Prostate gland (tissue), 2 donors: Measurements from ENCODE around the gene EEF1B2. TPM values are rescaled to one million over a fixed set of nuclear protein-coding genes. Genes with fewer than 3 reads are reported as not detected.
"Not testable (repeated sequence)": the region's sequence is repeated elsewhere in the genome, so short reads cannot be mapped to it uniquely, and the experiment has no call there.

Source experiments
- DNase-seq: peaks from one replicate; pipeline ENCODE4 v3.0.0-alpha.2; 2019; ENCODE audit warnings: low spot score
- H3K27ac ChIP-seq, 2 donors: fragments of 200-600 bp; sonication (generic); 2 replicates each; pipeline ENCODE4 v1.5.1; 2017 to 2019
- H3K27me3 ChIP-seq: fragments of 200-600 bp; sonication (generic); replicated peaks from 2 replicates; pipeline ENCODE4 v1.5.1; 2019; ENCODE audit not compliant: insufficient read depth
- H3K36me3 ChIP-seq, 2 donors: fragments of 200-600 bp; sonication (generic); 1 replicate in 1 of 2; 2 replicates in 1 of 2; pipeline versions ENCODE4 v1.5.1 to v1.8.1; 2017 to 2019
- H3K4me1 ChIP-seq: fragments of 200-600 bp; sonication (generic); replicated peaks from 2 replicates; pipeline ENCODE4 v1.5.1; 2019
- H3K4me3 ChIP-seq, 2 donors: fragments of 200-600 bp; sonication (generic); 2 replicates each; pipeline ENCODE4 v1.5.1; 2017 to 2019
- H3K9me3 ChIP-seq: fragments of 200-600 bp; sonication (generic); 2 replicates; pipeline ENCODE4 v1.5.1; 2017
- CTCF ChIP-seq, 4 experiments: fragments of 200-600 bp in 2 of 4; fragments of 450-650 bp in 2 of 4; sonication (generic) in 2 of 4; IDR thresholded peaks; 1 replicate in 3 of 4; 2 replicates in 1 of 4; pipeline ENCODE4 v1.5.1; 2016 to 2019; ENCODE audit warnings: antibody characterized with exemption in 4 of 4, mild to moderate bottlenecking in 2 of 4, moderate library complexity in 2 of 4
- POLR2A ChIP-seq: fragments of 450-650 bp; IDR thresholded peaks from one replicate; pipeline ENCODE4 v1.6.1; 2016; ENCODE audit warnings: antibody characterized with exemption, mild to moderate bottlenecking
- POLR2AphosphoS5 ChIP-seq: sonication (generic); formaldehyde crosslinking; IDR thresholded peaks from one replicate; pipeline ENCODE4 v1.6.1; 2017; ENCODE audit warnings: antibody characterized with exemption
- WGBS: methylation state at CpG from one replicate; pipeline ENCODE4 v1.1.5; 2018; 5-methylcytosine and 5-hydroxymethylcytosine counted together
- intact Hi-C: fragments of 100-400 bp; cut with DNase I; formaldehyde crosslinking; loops from one replicate; pipeline ENCODE4 v1.14.2; 2022
- total RNA-seq, 2 donors: library from RNA; depleted of rRNA; stranded (reverse); fragments of >200 nt; gene quantifications; one replicate each; pipeline ENCODE4 v1.1.0, GENCODE V29; 2016

EEF1B2 gene
- total RNA-seq, 2 donors from 2014 or later = 305 to 491 TPM

DNA sequence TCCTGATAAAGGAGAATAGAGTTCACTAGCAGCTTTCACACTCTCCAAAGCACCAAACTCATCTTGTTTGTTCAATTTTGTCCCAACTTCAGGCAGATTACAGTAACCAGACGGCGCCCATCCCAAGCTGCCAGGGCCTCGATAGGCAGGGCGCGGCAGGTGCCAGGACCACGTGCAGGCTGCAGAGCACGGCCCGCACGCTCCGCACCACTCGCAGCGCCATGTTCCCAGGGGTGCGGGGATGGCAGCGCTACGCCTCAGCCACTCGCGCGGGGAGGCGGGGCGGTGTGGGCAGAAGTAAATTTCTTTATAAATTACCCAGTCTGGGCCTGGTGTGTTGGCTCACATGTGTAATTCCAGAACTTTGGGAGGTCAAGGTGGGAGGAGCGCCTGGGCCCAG, 43.4 kb upstream of the EEF1B2 start:
- intact Hi-C loops = no loop called here
- H3K9me3 ChIP-seq = no peaks in the 10 kb centered on the region
- no peak overlapping the region for H3K27ac ChIP-seq
- 91% methylated on average over 21 of the region's 21 CpGs for WGBS
- no peaks in the 10 kb centered on the region for H3K4me1 ChIP-seq
- H3K27me3 ChIP-seq = no peaks in the 10 kb centered on the region
- DNase-seq = no peak
- H3K36me3 ChIP-seq = no peaks in the 10 kb centered on the region
- no peak overlapping the region for H3K4me3 ChIP-seq
- TF ChIP-seq POLR2A (no peak), POLR2AphosphoS5 (no peak), CTCF (IDR thresholded peaks at IDR 0.05) (no peak)

DNA sequence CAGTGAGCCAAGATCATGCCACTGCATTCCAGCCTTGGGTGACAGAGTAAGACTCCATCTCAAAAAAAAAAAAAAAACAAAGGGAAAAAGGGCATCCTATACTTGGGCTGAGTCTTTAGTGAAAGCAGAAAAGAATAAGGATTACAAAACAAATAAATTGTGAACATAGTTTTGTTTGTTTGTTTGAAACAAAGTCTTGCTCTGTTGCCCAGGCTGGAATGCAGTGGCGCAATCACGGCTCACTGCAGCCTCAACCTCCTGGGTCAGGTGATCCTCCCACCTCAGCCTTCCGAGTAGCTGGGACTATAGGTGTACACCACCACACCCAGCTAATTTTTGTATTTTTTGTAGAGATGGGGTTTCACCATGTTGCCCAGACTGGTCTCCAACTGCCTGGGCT, 37.1 kb upstream of the EEF1B2 start:
- H3K9me3 ChIP-seq, H3K4me1 ChIP-seq, H3K36me3 ChIP-seq, H3K27me3 ChIP-seq, intact Hi-C loops, H3K4me3 ChIP-seq, DNase-seq, H3K27ac ChIP-seq: not testable (repeated sequence)
- 97% methylated on average over 3 of the region's 3 CpGs for WGBS

DNA sequence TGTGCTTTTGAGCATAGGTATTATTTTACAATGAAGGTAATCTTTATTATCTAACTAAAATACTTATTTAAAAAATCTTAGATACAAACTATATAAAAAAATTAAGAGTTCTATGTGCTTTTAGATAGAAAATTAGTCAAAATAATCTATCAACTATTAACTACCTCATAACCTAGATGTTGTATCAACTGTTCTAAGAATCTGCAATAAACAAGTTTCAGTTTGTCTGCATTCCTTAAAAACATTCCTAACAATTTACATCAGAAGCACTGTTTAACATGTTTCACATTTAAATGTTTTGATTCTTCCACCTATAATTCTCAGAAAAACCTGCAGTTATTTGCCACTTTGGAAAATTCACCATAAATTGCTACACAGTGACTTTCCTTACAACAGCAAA, 33.8 kb upstream of the EEF1B2 start:
- H3K27me3 ChIP-seq = no peaks in the 10 kb centered on the region
- H3K27ac ChIP-seq = no peak overlapping the region
- no peak overlapping the region for H3K4me3 ChIP-seq
- TF ChIP-seq POLR2A (no peak), CTCF (IDR thresholded peaks at IDR 0.05) (no peak), POLR2AphosphoS5 (no peak)
- no peaks in the 10 kb centered on the region for H3K9me3 ChIP-seq
- intact Hi-C loops = no loop called here
- DNase-seq = no peak
- peaks cover 0 to 8% of the 10 kb centered on the region in 2 donors for H3K36me3 ChIP-seq
- no peaks in the 10 kb centered on the region for H3K4me1 ChIP-seq

DNA sequence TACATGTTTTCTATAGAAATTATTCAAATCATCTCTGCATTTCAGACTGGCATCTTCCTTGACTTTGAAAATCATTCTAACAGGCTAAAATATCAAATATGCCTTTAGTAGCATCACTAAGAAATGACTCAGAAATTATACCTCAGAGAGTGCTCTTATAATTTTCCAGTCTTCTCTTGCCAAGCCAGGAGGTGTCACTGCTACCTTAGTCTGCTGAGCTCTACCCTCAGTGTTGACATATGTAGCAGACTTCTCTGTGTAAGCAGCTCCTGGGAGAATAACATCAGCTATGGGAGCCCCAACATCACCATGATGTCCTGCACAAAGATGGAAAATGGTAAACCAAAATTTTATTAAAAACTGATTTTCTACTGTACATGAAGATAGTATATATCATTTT, 32.0 kb upstream of the EEF1B2 start:
- intact Hi-C loops = no loop called here
- Histone ChIP-seq H3K36me3 (peaks cover 7 to 8% of the 10 kb centered on the region in 2 donors), H3K4me1 (no peaks in the 10 kb centered on the region), H3K9me3 (no peaks in the 10 kb centered on the region), H3K27ac (no peak overlapping the region), H3K27me3 (no peaks in the 10 kb centered on the region), H3K4me3 (no peak overlapping the region)
- DNase-seq = no peak
- TF ChIP-seq POLR2AphosphoS5 (no peak), POLR2A (no peak), CTCF (IDR thresholded peaks at IDR 0.05) (no peak)

- intact Hi-C loops = no loop called here
These were observed 16.2 kb upstream of the EEF1B2 start for GRCh38 chr2:206143451-206143850.

More at GRCh38 chr2:206143451-206143850, 16.2 kb upstream of the EEF1B2 start:
- H3K9me3 ChIP-seq = no peaks in the 10 kb centered on the region
- DNase-seq = no peak
- TF ChIP-seq POLR2A (no peak), CTCF (IDR thresholded peaks at IDR 0.05) (no peak), POLR2AphosphoS5 (no peak)
- no peaks in the 10 kb centered on the region for H3K4me1 ChIP-seq
- WGBS = 94% methylated on average over 4 of the region's 4 CpGs
- H3K27ac ChIP-seq = no peak overlapping the region
- H3K4me3 ChIP-seq = no peak overlapping the region
- peaks cover 4 to 11% of the 10 kb centered on the region in 2 donors for H3K36me3 ChIP-seq
- H3K27me3 ChIP-seq = no peaks in the 10 kb centered on the region
